H9 (cell line): ENCODE data around the gene KLF1. TPM values are rescaled to one million over a fixed set of nuclear protein-coding genes. Genes with fewer than 3 reads are reported as not detected.

ENCODE experiments used
- DNase-seq: peaks from one replicate; pipeline ENCODE4 v3.0.0-alpha.2; 2017
- H2AFZ ChIP-seq: one replicate; pipeline ENCODE4 v1.6.1; 2013; ENCODE audit warnings: mild to moderate bottlenecking, low read length, control low read depth, moderate library complexity
- H2AK5ac ChIP-seq: 2 replicates; pipeline ENCODE4 v1.6.1; 2013; ENCODE audit warnings: low read length, control low read depth, mixed read lengths; ENCODE audit not compliant: insufficient read length
- H2BK120ac ChIP-seq: one replicate; pipeline ENCODE4 v1.6.1; 2013; ENCODE audit warnings: low read depth, mild to moderate bottlenecking, low read length, control low read depth, inconsistent platforms; ENCODE audit not compliant: poor library complexity, severe bottlenecking
- H2BK12ac ChIP-seq: 2 replicates; pipeline ENCODE4 v1.6.1; 2013; ENCODE audit warnings: low read length, control low read depth, mixed read lengths, low read depth; ENCODE audit not compliant: insufficient read length
- H2BK15ac ChIP-seq: 2 replicates; pipeline ENCODE4 v1.6.1; 2013; ENCODE audit warnings: low read depth, low read length, control low read depth
- H2BK20ac ChIP-seq: one replicate; pipeline ENCODE4 v1.6.1; 2013; ENCODE audit warnings: low read depth, mild to moderate bottlenecking, low read length, control low read depth, inconsistent platforms; ENCODE audit not compliant: poor library complexity, severe bottlenecking
- H2BK5ac ChIP-seq: 2 replicates; pipeline ENCODE4 v1.6.1; 2013; ENCODE audit warnings: low read length, control low read depth, mixed read lengths; ENCODE audit not compliant: insufficient read length
- H3K14ac ChIP-seq: 2 replicates; pipeline ENCODE4 v1.6.1; 2013; ENCODE audit warnings: low read length, control low read depth; ENCODE audit not compliant: insufficient read depth
- H3K18ac ChIP-seq: 2 replicates; pipeline ENCODE4 v1.6.1; 2013; ENCODE audit warnings: low read depth, mild to moderate bottlenecking, mixed read lengths, low read length, control low read depth; ENCODE audit not compliant: insufficient read length
- H3K23ac ChIP-seq: 2 replicates; pipeline ENCODE4 v1.6.1; 2013; ENCODE audit warnings: low read length, control low read depth, mixed read lengths, low read depth; ENCODE audit not compliant: insufficient read length
- H3K23me2 ChIP-seq: 2 replicates; pipeline ENCODE4 v1.6.1; 2013; ENCODE audit warnings: low read depth, mild to moderate bottlenecking, mixed read lengths, low read length, control low read depth; ENCODE audit not compliant: insufficient read length, poor library complexity, severe bottlenecking
- H3K27ac ChIP-seq: 2 replicates; pipeline ENCODE4 v1.5.1; 2013; ENCODE audit warnings: low read length, control low read depth, mixed read lengths, low read depth; ENCODE audit not compliant: insufficient read length
- H3K27me3 ChIP-seq: 2 replicates; pipeline ENCODE4 v1.6.1; 2013; ENCODE audit warnings: low read length, control low read depth, inconsistent platforms; ENCODE audit not compliant: insufficient read depth
- H3K4ac ChIP-seq: 2 replicates; pipeline ENCODE4 v1.6.1; 2013; ENCODE audit warnings: low read depth, mild to moderate bottlenecking, control low read depth, inconsistent platforms, low read length, moderate library complexity
- H3K4me1 ChIP-seq: 2 replicates; pipeline ENCODE4 v1.6.1; 2013; ENCODE audit warnings: low read length, control low read depth, inconsistent platforms; ENCODE audit not compliant: insufficient read depth
- H3K4me2 ChIP-seq: 2 replicates; pipeline ENCODE4 v1.6.1; 2013; ENCODE audit warnings: low read length, control low read depth, mixed read lengths; ENCODE audit not compliant: insufficient read length, insufficient read depth
- H3K56ac ChIP-seq: 2 replicates; pipeline ENCODE4 v1.6.1; 2013; ENCODE audit warnings: low read depth, mild to moderate bottlenecking, mixed read lengths, low read length, control low read depth; ENCODE audit not compliant: insufficient read length
- H3K79me1 ChIP-seq: 2 replicates; pipeline ENCODE4 v1.6.1; 2013; ENCODE audit warnings: low read depth, mild to moderate bottlenecking, moderate library complexity, low read length, control low read depth, inconsistent platforms; ENCODE audit not compliant: insufficient read depth, poor library complexity, severe bottlenecking
- H3K79me2 ChIP-seq: 2 replicates; pipeline ENCODE4 v1.6.1; 2013; ENCODE audit warnings: low read length, control low read depth, inconsistent platforms; ENCODE audit not compliant: insufficient read depth
- H3K9ac ChIP-seq: 2 replicates; pipeline ENCODE4 v1.6.1; 2013; ENCODE audit warnings: low read length, control low read depth, mixed read lengths; ENCODE audit not compliant: insufficient read length; ENCODE audit errors: extremely low read depth
- H3K9me3 ChIP-seq: one replicate; pipeline ENCODE4 v1.6.1; 2013; ENCODE audit warnings: low read depth, low read length, inconsistent platforms; ENCODE audit not compliant: control insufficient read depth
- H3T11ph ChIP-seq: one replicate; pipeline ENCODE4 v1.6.1; 2013; ENCODE audit warnings: mild to moderate bottlenecking, low read length, control low read depth, inconsistent platforms
- H4K20me1 ChIP-seq: one replicate; pipeline ENCODE4 v1.6.1; 2013; ENCODE audit not compliant: control insufficient read depth, insufficient read length, insufficient read depth
- H4K5ac ChIP-seq: 2 replicates; pipeline ENCODE4 v1.6.1; 2013; ENCODE audit warnings: low read depth, mild to moderate bottlenecking, mixed read lengths, low read length, control low read depth; ENCODE audit not compliant: insufficient read length
- H4K8ac ChIP-seq: replicated peaks from 2 replicates; pipeline ENCODE4 v1.6.1; 2013; ENCODE audit warnings: low read length, control low read depth, mixed read lengths, low read depth; ENCODE audit not compliant: insufficient read length
- H4K91ac ChIP-seq: 2 replicates; pipeline ENCODE4 v1.6.1; 2013; ENCODE audit warnings: low read depth, mild to moderate bottlenecking, moderate library complexity, mixed read lengths, low read length, control low read depth; ENCODE audit not compliant: insufficient read length
- H3K27ac Mint-ChIP-seq, 3 experiments: 2 replicates in 2 of 3; 3 replicates in 1 of 3; pipeline ENCODE4 v1.8.0; 2020 to 2021; ENCODE audit warnings: mixed read lengths in 3 of 3, mild to moderate bottlenecking in 1 of 3, moderate library complexity in 1 of 3
- H3K27me3 Mint-ChIP-seq: 2 replicates; pipeline ENCODE4 v1.8.0; 2021; ENCODE audit warnings: low read depth, mild to moderate bottlenecking, moderate library complexity, mixed read lengths
- H3K36me3 Mint-ChIP-seq, 3 experiments: 2 replicates in 2 of 3; 3 replicates in 1 of 3; pipeline ENCODE4 v1.8.0; 2020 to 2021; ENCODE audit warnings: low read depth in 3 of 3, mixed read lengths in 3 of 3; ENCODE audit not compliant: insufficient read depth in 1 of 3
- H3K4me1 Mint-ChIP-seq, 2 experiments: 2 replicates each; pipeline ENCODE4 v1.8.0; 2020; ENCODE audit warnings: mixed read lengths in 2 of 2
- H3K4me3 Mint-ChIP-seq, 2 experiments: 2 replicates in 1 of 2; 3 replicates in 1 of 2; pipeline ENCODE4 v1.8.0; 2020 to 2021; ENCODE audit warnings: mild to moderate bottlenecking in 2 of 2, mixed read lengths in 2 of 2, moderate library complexity in 1 of 2
- H3K9me3 Mint-ChIP-seq, 2 experiments: 2 replicates in 1 of 2; 3 replicates in 1 of 2; pipeline ENCODE4 v1.8.0; 2020; ENCODE audit warnings: mild to moderate bottlenecking in 2 of 2, mixed read lengths in 2 of 2, moderate library complexity in 1 of 2
- CTCF ChIP-seq: fragments of 200-600 bp; sonication (generic); conservative IDR thresholded peaks from 3 replicates; pipeline ENCODE4 v1.8.0; 2021; ENCODE audit warnings: antibody characterized with exemption, mild to moderate bottlenecking
- WGBS: extraction: QIAGEN DNeasy Blood & Tissue Kit; methylation state at CpG from one replicate; pipeline ENCODE4 v1.1.7; 2013; ENCODE audit warnings: missing lambda C conversion rate, low lambda C conversion rate, mixed read lengths; ENCODE audit not compliant: insufficient read length; ENCODE audit errors: extremely low coverage; 5-methylcytosine and 5-hydroxymethylcytosine counted together
- total RNA-seq: library from RNA; stranded (reverse); gene quantifications from 2 replicates; pipeline ENCODE4 v1.2.1, GENCODE V29; 2021

KLF1 gene
- total RNA-seq, 1 experiment from 2014 or later, result 0.37 TPM

DNA sequence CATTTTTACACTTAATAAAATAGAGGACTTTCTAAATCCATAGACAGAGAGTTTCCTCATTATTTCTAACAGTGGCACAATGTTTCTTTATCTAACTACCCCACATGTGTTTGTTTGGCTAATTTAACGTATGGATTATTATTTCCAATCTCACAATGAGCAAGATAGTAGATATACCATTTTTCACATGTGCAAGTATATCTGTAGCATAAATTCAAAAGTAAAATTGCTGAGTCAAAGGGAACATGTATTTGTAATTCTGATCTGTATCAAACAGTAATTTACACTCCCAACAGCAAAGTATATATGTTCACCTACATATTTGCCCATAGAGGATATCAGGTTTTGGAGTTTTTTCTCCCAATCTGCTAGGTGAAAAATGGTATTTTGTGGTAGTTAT lies 30.3 kb downstream of the KLF1 start:
- no CpG with 5 or more reads among the region's 1 CpG for WGBS

More for the DNA sequence above, 30.3 kb downstream of the KLF1 start:
- H3K14ac ChIP-seq, result no peak overlapping the region
- Mint-ChIP-seq H3K4me3 (no peak overlapping the region), H3K4me1 (no peaks in the 10 kb centered on the region), H3K36me3 (peaks cover 19 to 41% (median 28%) of the 10 kb centered on the region in 3 experiments), H3K27ac (0 out of 7 replicates have a peak overlapping the region, but pooled peaks of 1 of the 3 experiments have one; percentile 44), H3K27me3 (no peaks in the 10 kb centered on the region), H3K9me3 (no peaks in the 10 kb centered on the region; a peak in 1 of 5 replicates)
- no peak overlapping the region for H4K5ac ChIP-seq
- no peaks in the 10 kb centered on the region for H3K4me1 ChIP-seq
- H3K4me2 ChIP-seq, result no peak overlapping the region
- H2BK12ac ChIP-seq, result no peak overlapping the region
- H2BK120ac ChIP-seq, result no peak overlapping the region
- H2AFZ ChIP-seq, result no peak overlapping the region
- H3K27ac ChIP-seq, result no peak overlapping the region
- TF ChIP-seq CTCF, result no peak
- H3K56ac ChIP-seq, result no peak overlapping the region
- H3K79me1 ChIP-seq, result no peaks in the 10 kb centered on the region
- no peak overlapping the region for H2BK5ac ChIP-seq
- no peak overlapping the region for H3K18ac ChIP-seq
- no peak overlapping the region for H3K23ac ChIP-seq
- H4K8ac ChIP-seq, result no peak overlapping the region
- no peak overlapping the region for H3K4ac ChIP-seq
- H2BK15ac ChIP-seq, result no peak overlapping the region
- H3K79me2 ChIP-seq, result no peaks in the 10 kb centered on the region
- no peak overlapping the region for H4K91ac ChIP-seq
- no peak overlapping the region for H3K9ac ChIP-seq
- H2BK20ac ChIP-seq, result no peak overlapping the region
- no peaks in the 10 kb centered on the region for H3K27me3 ChIP-seq
- no peaks in the 10 kb centered on the region for H3K23me2 ChIP-seq
- no peak overlapping the region for H2AK5ac ChIP-seq
- H3K9me3 ChIP-seq, result no peaks in the 10 kb centered on the region
- H3T11ph ChIP-seq, result no peak overlapping the region
- no peaks in the 10 kb centered on the region for H4K20me1 ChIP-seq
- DNase-seq, result no peak
